NK-92 (cell line): ENCODE data around the gene CMTM3.
"Not testable (repeated sequence)": the region's sequence is repeated elsewhere in the genome, so short reads cannot be mapped to it uniquely, and the experiment has no call there.

ENCODE experiments used
- DNase-seq: peaks from one replicate; lab custom pipeline; 2025; ENCODE audit not compliant: unreplicated experiment; lab: John Stamatoyannopoulos, UW

The CMTM3 gene

GRCh38 chr16:66581246-66581952 lies 23.1 kb upstream of the CMTM3 start:
- no peak for DNase-seq

- no peak for DNase-seq
Measured at GRCh38 chr16:66585481-66586239, 18.8 kb upstream of the CMTM3 start.

- DNase-seq = no peak
Measured at GRCh38 chr16:66587881-66588600, 16.5 kb upstream of the CMTM3 start.

- DNase-seq = no peak
Measured at GRCh38 chr16:66588981-66589713, 15.4 kb upstream of the CMTM3 start.

- DNase-seq = no peak
Measured at GRCh38 chr16:66590322-66590721, 14.2 kb upstream of the CMTM3 start.

GRCh38 chr16:66591018-66591417 lies 13.5 kb upstream of the CMTM3 start:
- DNase-seq = no peak

GRCh38 chr16:66592241-66592640 lies 12.3 kb upstream of the CMTM3 start:
- no peak for DNase-seq

- DNase-seq = no peak
Measured at GRCh38 chr16:66592814-66593213, 11.7 kb upstream of the CMTM3 start.

GRCh38 chr16:66594739-66595138 lies 9.8 kb upstream of the CMTM3 start:
- DNase-seq = no peak

- DNase-seq = not testable (repeated sequence)
Measured at GRCh38 chr16:66596559-66596958, 7.9 kb upstream of the CMTM3 start.

GRCh38 chr16:66596986-66597848 lies 7.3 kb upstream of the CMTM3 start:
- no peak for DNase-seq

GRCh38 chr16:66598111-66598510 lies 6.4 kb upstream of the CMTM3 start:
- no peak for DNase-seq

- DNase-seq = no peak
Measured at GRCh38 chr16:66599726-66600125, 4.8 kb upstream of the CMTM3 start.

- DNase-seq = no peak
Measured at GRCh38 chr16:66600477-66600876, 4.0 kb upstream of the CMTM3 start.

GRCh38 chr16:66601471-66601870 lies 3.0 kb upstream of the CMTM3 start:
- DNase-seq = no peak

GRCh38 chr16:66603537-66604375 lies 748 bp upstream of the CMTM3 start:
- DNase-seq = no peak

- DNase-seq = no peak
Measured at GRCh38 chr16:66605177-66605978, 874 bp downstream of the CMTM3 start.

- no peak for DNase-seq
Measured at GRCh38 chr16:66605979-66606751, 1.7 kb downstream of the CMTM3 start.
